ENCODE data around the gene PYURF.
A peak's percentile ranks its signal among the peaks of the same experiment; 100 is the strongest.
"Not testable (repeated sequence)": the region's sequence is repeated elsewhere in the genome, so short reads cannot be mapped to it uniquely, and the experiment has no call there.

PYURF gene

DNA sequence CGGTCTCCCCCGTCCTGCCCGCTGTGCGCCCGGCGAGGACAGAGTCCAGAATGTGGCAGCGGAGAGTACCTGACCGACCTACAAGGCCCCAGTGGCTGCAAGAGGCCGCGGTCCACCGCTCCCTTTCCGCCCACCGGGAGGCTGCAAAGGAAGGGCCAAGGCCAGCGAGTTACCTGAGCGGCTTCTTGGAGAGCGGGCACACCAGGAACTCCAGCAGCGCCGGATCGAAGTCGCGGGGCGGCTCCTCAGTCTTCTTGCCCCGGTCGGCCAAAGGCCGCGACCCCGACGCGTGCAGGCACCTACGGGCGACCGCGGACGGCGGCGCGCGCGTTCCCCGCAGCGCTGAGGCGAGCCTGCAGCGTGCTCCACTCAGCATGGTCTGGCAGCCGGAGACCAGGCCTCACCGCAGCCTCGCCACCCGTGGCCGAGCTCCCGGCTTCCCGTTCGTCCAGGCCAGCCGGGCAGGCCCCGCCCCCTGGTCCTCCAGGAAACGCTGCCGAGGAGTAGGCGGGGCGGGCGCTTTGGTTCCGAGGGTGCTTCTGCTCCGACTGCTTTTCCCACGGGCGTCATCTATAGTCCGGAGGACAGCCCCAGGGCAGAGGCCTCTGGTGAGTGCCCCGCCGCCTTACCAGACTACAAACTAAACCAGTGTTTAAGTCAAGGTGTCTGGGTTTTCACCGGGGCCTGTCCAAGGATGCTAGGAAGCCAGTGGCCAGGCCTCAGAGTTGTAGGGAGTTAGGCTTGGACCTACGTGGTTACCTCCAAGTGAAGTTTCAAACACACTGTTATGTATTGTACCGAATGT, at the start of gene PYURF:
Gene PYURF, minus strand, starts transcription at position 452 of the 805 bp plus-strand sequence. Its CDS starts 76 bp downstream, at position 376.
- peak; percentile 93 for DNase-seq (ENCODE audit: low read depth)
- no peak for TF ChIP-seq CTCF (IDR thresholded peaks at IDR 0.05; ENCODE audit: insufficient read depth, low read depth, low read length, missing control alignments)
- peak within 1 kb of the TSS; percentile 92 for H3K4me3 ChIP-seq (ENCODE audit: low read length)

DNA sequence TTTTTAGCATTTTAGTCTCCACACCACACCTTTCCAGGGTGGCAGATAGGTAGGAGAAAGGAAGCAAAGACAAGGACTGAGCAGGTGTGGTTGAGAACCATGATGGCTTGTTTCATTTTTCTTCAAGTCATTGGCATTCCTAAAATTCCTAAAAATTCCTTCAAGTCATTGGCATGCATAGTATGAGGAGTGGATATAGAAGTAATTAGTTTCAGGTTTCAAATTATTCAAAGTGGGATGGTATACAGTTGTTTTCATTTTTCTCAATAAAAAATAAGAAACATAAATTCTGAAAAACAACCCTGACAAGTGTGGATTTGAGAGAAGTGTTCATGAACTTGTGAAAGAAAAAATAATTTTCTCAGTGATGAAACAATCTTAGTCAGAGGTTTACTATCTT, 46.4 kb upstream of the PYURF start:
- no peak overlapping the region for H3K4me3 ChIP-seq (ENCODE audit: low read length)
- no peak for DNase-seq (ENCODE audit: low read depth)
- no peak for TF ChIP-seq CTCF (IDR thresholded peaks at IDR 0.05; ENCODE audit: insufficient read depth, low read depth, low read length, missing control alignments)

GRCh38 chr4:88567591-88567990, 44.0 kb upstream of the PYURF start:
- no peak overlapping the region for H3K4me3 ChIP-seq (ENCODE audit: low read length)
- no peak for DNase-seq (ENCODE audit: low read depth)
- no peak for TF ChIP-seq CTCF (IDR thresholded peaks at IDR 0.05; ENCODE audit: insufficient read depth, low read depth, low read length, missing control alignments)

GRCh38 chr4:88549815-88550214, 26.2 kb upstream of the PYURF start:
- TF ChIP-seq CTCF (IDR thresholded peaks at IDR 0.05; ENCODE audit: insufficient read depth, low read depth, low read length, missing control alignments) = no peak
- DNase-seq (ENCODE audit: low read depth) = no peak
- no peak overlapping the region for H3K4me3 ChIP-seq (ENCODE audit: low read length)

- peak; percentile 61 for TF ChIP-seq CTCF (IDR thresholded peaks at IDR 0.05; ENCODE audit: insufficient read depth, low read depth, low read length, missing control alignments)
- not testable (repeated sequence) for H3K4me3 ChIP-seq (ENCODE audit: low read length)
- DNase-seq (ENCODE audit: low read depth) = peak; percentile 71
Measured at GRCh38 chr4:88539322-88540068, 15.9 kb upstream of the PYURF start.

- no peak for TF ChIP-seq CTCF (IDR thresholded peaks at IDR 0.05; ENCODE audit: insufficient read depth, low read depth, low read length, missing control alignments)
- DNase-seq (ENCODE audit: low read depth) = no peak
- no peak overlapping the region for H3K4me3 ChIP-seq (ENCODE audit: low read length)
Measured at GRCh38 chr4:88537709-88538108, 14.1 kb upstream of the PYURF start.

Data from epithelial cell of esophagus (primary cell).